ENCODE data around the gene NDRG3.

DNA sequence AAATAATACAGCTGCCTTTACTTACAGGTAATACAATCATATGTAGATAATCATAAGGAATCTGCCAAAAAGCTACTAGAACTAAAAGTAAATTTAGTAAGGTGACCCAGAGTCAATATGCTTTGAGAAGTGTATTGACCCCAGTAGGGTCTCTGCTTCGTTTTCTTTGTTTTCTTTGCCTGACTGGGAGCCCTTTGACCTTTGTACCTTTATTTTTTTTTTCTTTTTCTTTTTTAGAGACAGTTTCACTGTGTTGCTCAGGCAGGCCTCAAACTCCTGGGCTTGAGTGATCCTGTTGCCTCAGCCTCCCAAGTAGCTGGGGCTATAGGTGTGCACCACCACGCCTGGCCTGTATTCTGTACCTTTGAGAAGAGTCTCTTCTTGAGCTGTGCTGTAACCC lies 122.4 kb downstream of the NDRG3 start:
- TF ChIP-seq CTCF (IDR thresholded peaks at IDR 0.05; ENCODE audit: insufficient read depth, low read length, poor library complexity, severe bottlenecking) = no peak
- no peak for TF ChIP-seq EZH2phosphoT487 (conservative IDR thresholded peaks at IDR 0.05; ENCODE audit: low read length)
